Uterus (tissue), 2 donors: ENCODE data around the gene CCDC50.

Experiments used
- POLR2A ChIP-seq, 2 donors: fragments of 450-650 bp; IDR thresholded peaks; one replicate each; pipeline ENCODE4 v1.6.1; 2016; ENCODE audit warnings: antibody characterized with exemption in 2 of 2, mild to moderate bottlenecking in 1 of 2, moderate library complexity in 1 of 2
- TF ChIP-seq, protein P1 (sequence below), 4 experiments: fragments of 200-600 bp in 2 of 4; fragments of 450-650 bp in 2 of 4; sonication (generic) in 2 of 4; IDR thresholded peaks; one replicate each; pipeline ENCODE4 v1.5.1; 2016 to 2019; ENCODE audit warnings: antibody characterized with exemption in 4 of 4, mild to moderate bottlenecking in 2 of 4, moderate library complexity in 1 of 4

DNA sequence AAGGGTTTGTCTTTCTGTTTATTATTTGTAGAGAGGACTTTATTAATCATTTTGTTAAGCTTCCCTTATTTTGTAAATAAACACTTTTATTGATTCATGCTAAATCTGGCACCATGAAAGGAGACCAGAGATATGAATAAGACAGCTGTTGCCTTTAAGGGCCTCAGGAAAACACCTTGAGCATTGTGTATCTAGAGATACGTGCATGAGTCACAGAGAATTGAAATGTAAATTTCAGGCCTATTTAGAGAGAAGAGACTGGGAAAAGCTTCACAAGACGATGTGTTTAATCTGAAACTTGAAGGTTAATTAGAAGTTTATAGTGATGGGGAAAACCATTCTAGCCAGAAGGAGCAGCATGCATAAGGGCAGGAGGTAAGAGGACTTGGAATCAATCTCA is 29.7 kb downstream of the CCDC50 start:
- TF ChIP-seq, protein P1, sequence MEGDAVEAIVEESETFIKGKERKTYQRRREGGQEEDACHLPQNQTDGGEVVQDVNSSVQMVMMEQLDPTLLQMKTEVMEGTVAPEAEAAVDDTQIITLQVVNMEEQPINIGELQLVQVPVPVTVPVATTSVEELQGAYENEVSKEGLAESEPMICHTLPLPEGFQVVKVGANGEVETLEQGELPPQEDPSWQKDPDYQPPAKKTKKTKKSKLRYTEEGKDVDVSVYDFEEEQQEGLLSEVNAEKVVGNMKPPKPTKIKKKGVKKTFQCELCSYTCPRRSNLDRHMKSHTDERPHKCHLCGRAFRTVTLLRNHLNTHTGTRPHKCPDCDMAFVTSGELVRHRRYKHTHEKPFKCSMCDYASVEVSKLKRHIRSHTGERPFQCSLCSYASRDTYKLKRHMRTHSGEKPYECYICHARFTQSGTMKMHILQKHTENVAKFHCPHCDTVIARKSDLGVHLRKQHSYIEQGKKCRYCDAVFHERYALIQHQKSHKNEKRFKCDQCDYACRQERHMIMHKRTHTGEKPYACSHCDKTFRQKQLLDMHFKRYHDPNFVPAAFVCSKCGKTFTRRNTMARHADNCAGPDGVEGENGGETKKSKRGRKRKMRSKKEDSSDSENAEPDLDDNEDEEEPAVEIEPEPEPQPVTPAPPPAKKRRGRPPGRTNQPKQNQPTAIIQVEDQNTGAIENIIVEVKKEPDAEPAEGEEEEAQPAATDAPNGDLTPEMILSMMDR (IDR thresholded peaks at IDR 0.05) = no peak
- TF ChIP-seq POLR2A (IDR thresholded peaks at IDR 0.05) = no peak
